ENCODE measurements around the gene AGMO.

The AGMO gene

GRCh38 chr7:15462721-15463389 is 99.0 kb downstream of the AGMO start:
- no peaks in the 10 kb centered on the region for H3F3A ChIP-seq (ENCODE audit: insufficient read depth)
- H3K4me3 ChIP-seq (ENCODE audit: insufficient read depth, low read length, poor library complexity, severe bottlenecking) = no peak overlapping the region
- no peak overlapping the region for H3K4me2 ChIP-seq (ENCODE audit: low read depth, low read length, poor library complexity, severe bottlenecking)
- TF ChIP-seq EZH2phosphoT487 (conservative IDR thresholded peaks at IDR 0.05; ENCODE audit: low read length) = no peak
- no peak for TF ChIP-seq CTCF (IDR thresholded peaks at IDR 0.05; ENCODE audit: insufficient read depth, low read length, poor library complexity, severe bottlenecking)
- H2AFZ ChIP-seq (ENCODE audit: low read depth, low read length, severe bottlenecking) = no peak overlapping the region
- no peak overlapping the region for H3K9ac ChIP-seq (ENCODE audit: low read length)
- no peaks in the 10 kb centered on the region for H3K79me2 ChIP-seq (ENCODE audit: insufficient read depth, low read length)
- H3K27me3 ChIP-seq (ENCODE audit: low read length) = no peaks in the 10 kb centered on the region
- H3K36me3 ChIP-seq (ENCODE audit: low read length) = no peaks in the 10 kb centered on the region
- no peaks in the 10 kb centered on the region for H4K20me1 ChIP-seq (ENCODE audit: low read depth, low read length)
- no peaks in the 10 kb centered on the region for H3K9me3 ChIP-seq (ENCODE audit: insufficient read depth, low read length)
- H3K9me2 ChIP-seq (replicated peaks; ENCODE audit: insufficient read depth, low read length) = 0 out of 2 replicates have a peak, but pooled peaks cover 5% of the 10 kb centered on the region
- H3K27ac ChIP-seq (ENCODE audit: low read depth, low read length) = no peak overlapping the region

- H3K36me3 ChIP-seq (ENCODE audit: low read length) = no peaks in the 10 kb centered on the region
- TF ChIP-seq EZH2phosphoT487 (conservative IDR thresholded peaks at IDR 0.05; ENCODE audit: low read length) (no peak), CTCF (IDR thresholded peaks at IDR 0.05; ENCODE audit: insufficient read depth, low read length, poor library complexity, severe bottlenecking) (no peak)
- H4K20me1 ChIP-seq (ENCODE audit: low read depth, low read length) = no peaks in the 10 kb centered on the region
- no peaks in the 10 kb centered on the region for H3K9me3 ChIP-seq (ENCODE audit: insufficient read depth, low read length)
- 0 out of 2 replicates have a peak, but pooled peaks cover 5% of the 10 kb centered on the region for H3K9me2 ChIP-seq (replicated peaks; ENCODE audit: insufficient read depth, low read length)
- no peak overlapping the region for H3K27ac ChIP-seq (ENCODE audit: low read depth, low read length)
- no peaks in the 10 kb centered on the region for H3K27me3 ChIP-seq (ENCODE audit: low read length)
- no peaks in the 10 kb centered on the region for H3K79me2 ChIP-seq (ENCODE audit: insufficient read depth, low read length)
- H2AFZ ChIP-seq (ENCODE audit: low read depth, low read length, severe bottlenecking) = no peak overlapping the region
- H3K9ac ChIP-seq (ENCODE audit: low read length) = no peak overlapping the region
- no peak overlapping the region for H3K4me3 ChIP-seq (ENCODE audit: insufficient read depth, low read length, poor library complexity, severe bottlenecking)
- H3F3A ChIP-seq (ENCODE audit: insufficient read depth) = no peaks in the 10 kb centered on the region
- no peak overlapping the region for H3K4me2 ChIP-seq (ENCODE audit: low read depth, low read length, poor library complexity, severe bottlenecking)
Measured at GRCh38 chr7:15461576-15461975, 100.2 kb downstream of the AGMO start.

GRCh38 chr7:15459018-15459615 is 102.7 kb downstream of the AGMO start:
- Histone ChIP-seq H4K20me1 (ENCODE audit: low read depth, low read length) (no peaks in the 10 kb centered on the region), H2AFZ (ENCODE audit: low read depth, low read length, severe bottlenecking) (no peak overlapping the region), H3K9ac (ENCODE audit: low read length) (no peak overlapping the region), H3K4me2 (ENCODE audit: low read depth, low read length, poor library complexity, severe bottlenecking) (no peak overlapping the region), H3K27me3 (ENCODE audit: low read length) (no peaks in the 10 kb centered on the region), H3K79me2 (ENCODE audit: insufficient read depth, low read length) (no peaks in the 10 kb centered on the region), H3K9me3 (ENCODE audit: insufficient read depth, low read length) (no peaks in the 10 kb centered on the region), H3K36me3 (ENCODE audit: low read length) (no peaks in the 10 kb centered on the region), H3K9me2 (replicated peaks; ENCODE audit: insufficient read depth, low read length) (0 out of 2 replicates have a peak, but pooled peaks cover 5% of the 10 kb centered on the region), H3F3A (ENCODE audit: insufficient read depth) (no peaks in the 10 kb centered on the region), H3K4me3 (ENCODE audit: insufficient read depth, low read length, poor library complexity, severe bottlenecking) (no peak overlapping the region), H3K27ac (ENCODE audit: low read depth, low read length) (no peak overlapping the region)
- TF ChIP-seq EZH2phosphoT487 (conservative IDR thresholded peaks at IDR 0.05; ENCODE audit: low read length) (no peak), CTCF (IDR thresholded peaks at IDR 0.05; ENCODE audit: insufficient read depth, low read length, poor library complexity, severe bottlenecking) (no peak)

Data from SU-DHL-6 (cell line).